Activated B cell treated with CpG ODN at 0.5 μM for 24 hours (primary cell): Measurements from ENCODE around the gene MYH13. TPM values are rescaled to one million over a fixed set of nuclear protein-coding genes. Genes with fewer than 3 reads are reported as not detected.

Experiments used
- ATAC-seq: fragments of 200-7000 bp; cut with Tn5 transposase; one replicate; pipeline ENCODE4 v1.10.0; 2021; ENCODE audit warnings: low read depth, mild to moderate bottlenecking, moderate library complexity
- CTCF ChIA-PET: fragments of 350-600 bp; sonication (Branson Sonifier 250); formaldehyde crosslinking; loops from one replicate; lab custom pipeline; 2021; ENCODE audit warnings: antibody characterized with exemption; lab: Charles Lee
- POLR2A ChIA-PET: fragments of 350-600 bp; sonication (Branson Sonifier 250); formaldehyde crosslinking; loops from one replicate; lab custom pipeline; 2021; ENCODE audit warnings: antibody characterized with exemption; lab: Charles Lee
- DNase-seq: peaks from one replicate; pipeline ENCODE4 v3.0.0; 2022
- H3K27ac Mint-ChIP-seq: one replicate; pipeline ENCODE4 v1.8.0; 2020; ENCODE audit warnings: mixed read lengths
- H3K27me3 Mint-ChIP-seq: one replicate; pipeline ENCODE4 v1.8.0; 2021; ENCODE audit warnings: mixed read lengths
- H3K36me3 Mint-ChIP-seq: one replicate; pipeline ENCODE4 v1.8.0; 2021; ENCODE audit warnings: low read depth, mixed read lengths
- H3K4me1 Mint-ChIP-seq: one replicate; pipeline ENCODE4 v1.8.0; 2021; ENCODE audit warnings: mixed read lengths
- H3K4me3 Mint-ChIP-seq: one replicate; pipeline ENCODE4 v1.8.0; 2020; ENCODE audit warnings: mild to moderate bottlenecking, mixed read lengths
- H3K9me3 Mint-ChIP-seq: one replicate; pipeline ENCODE4 v1.8.0; 2020; ENCODE audit warnings: mixed read lengths
- intact Hi-C: fragments of 100-400 bp; cut with micrococcal nuclease; formaldehyde crosslinking; loops from one replicate; pipeline ENCODE4 v1.15.1; 2024
- total RNA-seq: library from RNA; stranded (reverse); gene quantifications from 2 replicates; pipeline ENCODE4 v1.2.3, GENCODE V29; 2022
- TF ChIP-seq, protein P1 (sequence below): fragments of 200-600 bp; IDR thresholded peaks from one replicate; pipeline ENCODE4 v1.8.0; 2022; ENCODE audit warnings: antibody characterized with exemption, mild to moderate bottlenecking

Gene MYH13
- total RNA-seq, 1 donor from 2014 or later = not detected

DNA sequence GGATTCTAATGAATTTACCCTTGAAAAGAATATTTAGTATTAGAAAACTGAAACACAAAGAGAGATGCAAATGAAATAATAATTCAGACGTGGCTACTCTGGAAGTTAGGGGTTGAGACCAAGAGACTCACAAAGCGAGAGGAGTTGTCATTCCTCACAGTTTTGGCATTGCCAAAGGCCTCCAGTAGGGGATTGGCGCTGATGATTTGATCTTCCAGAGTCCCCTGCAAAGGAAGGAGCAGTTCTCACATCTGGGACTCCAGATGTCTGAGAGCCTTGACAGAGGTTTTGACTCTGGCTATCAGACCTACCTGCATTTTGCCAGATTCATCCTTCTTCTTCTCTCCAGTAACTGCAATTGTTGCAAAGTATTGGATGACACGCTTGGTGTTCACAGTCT lies 42.4 kb upstream of the MYH13 start:
- Mint-ChIP-seq H3K36me3 (no peaks in the 10 kb centered on the region), H3K4me3 (no peak overlapping the region), H3K27me3 (peaks cover 11% of the 10 kb centered on the region), H3K9me3 (no peaks in the 10 kb centered on the region), H3K27ac (no peak overlapping the region), H3K4me1 (no peaks in the 10 kb centered on the region)
- ChIA-PET CTCF (no interaction called here), POLR2A (no interaction called here)
- ATAC-seq (no peak), DNase-seq (no peak)
- TF ChIP-seq, protein P1, sequence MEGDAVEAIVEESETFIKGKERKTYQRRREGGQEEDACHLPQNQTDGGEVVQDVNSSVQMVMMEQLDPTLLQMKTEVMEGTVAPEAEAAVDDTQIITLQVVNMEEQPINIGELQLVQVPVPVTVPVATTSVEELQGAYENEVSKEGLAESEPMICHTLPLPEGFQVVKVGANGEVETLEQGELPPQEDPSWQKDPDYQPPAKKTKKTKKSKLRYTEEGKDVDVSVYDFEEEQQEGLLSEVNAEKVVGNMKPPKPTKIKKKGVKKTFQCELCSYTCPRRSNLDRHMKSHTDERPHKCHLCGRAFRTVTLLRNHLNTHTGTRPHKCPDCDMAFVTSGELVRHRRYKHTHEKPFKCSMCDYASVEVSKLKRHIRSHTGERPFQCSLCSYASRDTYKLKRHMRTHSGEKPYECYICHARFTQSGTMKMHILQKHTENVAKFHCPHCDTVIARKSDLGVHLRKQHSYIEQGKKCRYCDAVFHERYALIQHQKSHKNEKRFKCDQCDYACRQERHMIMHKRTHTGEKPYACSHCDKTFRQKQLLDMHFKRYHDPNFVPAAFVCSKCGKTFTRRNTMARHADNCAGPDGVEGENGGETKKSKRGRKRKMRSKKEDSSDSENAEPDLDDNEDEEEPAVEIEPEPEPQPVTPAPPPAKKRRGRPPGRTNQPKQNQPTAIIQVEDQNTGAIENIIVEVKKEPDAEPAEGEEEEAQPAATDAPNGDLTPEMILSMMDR = no peak
- intact Hi-C loops = no loop called here

DNA sequence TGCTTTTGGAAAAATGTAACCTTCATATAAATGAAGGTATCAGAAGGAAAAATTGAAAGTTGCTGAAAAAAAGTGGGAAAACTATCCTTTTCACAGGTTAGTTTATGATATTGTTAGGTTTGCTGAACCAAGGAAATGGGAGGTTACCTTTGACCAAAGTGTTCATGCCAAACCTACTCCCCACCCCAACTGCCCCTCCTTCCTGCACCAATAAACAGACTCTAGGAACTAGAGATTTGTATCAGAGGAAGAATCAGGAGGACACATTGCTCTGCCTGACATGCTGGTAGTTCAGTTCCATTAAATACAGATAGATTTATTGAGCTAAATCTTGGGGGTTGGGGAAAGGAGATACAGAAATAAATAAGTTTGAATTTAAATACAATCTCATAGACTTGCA lies 30.8 kb upstream of the MYH13 start:
- Mint-ChIP-seq H3K4me3 (no peak overlapping the region), H3K27ac (no peak overlapping the region), H3K36me3 (no peaks in the 10 kb centered on the region), H3K27me3 (peaks cover 15% of the 10 kb centered on the region), H3K9me3 (no peaks in the 10 kb centered on the region), H3K4me1 (no peaks in the 10 kb centered on the region)
- TF ChIP-seq, protein P1 = no peak
- CTCF ChIA-PET = no interaction called here
- POLR2A ChIA-PET = no interaction called here
- intact Hi-C loops = no loop called here
- no peak for ATAC-seq
- DNase-seq = no peak

DNA sequence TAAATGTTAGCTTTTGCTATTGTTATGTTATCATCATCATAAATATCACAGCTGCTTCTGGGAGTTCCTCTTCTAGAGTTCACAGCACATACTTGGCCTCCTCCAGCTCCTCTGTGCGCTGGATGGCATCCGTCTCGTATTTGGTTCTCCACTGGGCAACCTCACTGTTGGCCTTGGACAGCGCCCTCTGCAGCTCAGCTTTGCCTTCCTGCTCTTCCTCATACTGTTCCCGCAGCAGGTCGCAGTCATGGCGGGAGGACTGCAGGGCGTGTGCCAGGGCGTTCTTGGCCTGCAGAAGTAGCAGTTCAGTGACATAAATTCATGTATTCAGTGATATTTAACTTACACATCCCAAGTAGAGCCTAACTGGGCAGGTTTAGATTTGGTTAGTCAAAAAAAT lies 25.5 kb upstream of the MYH13 start:
- intact Hi-C loops = no loop called here
- no peaks in the 10 kb centered on the region for H3K36me3 Mint-ChIP-seq
- CTCF ChIA-PET = no interaction called here
- POLR2A ChIA-PET = no interaction called here
- H3K27ac Mint-ChIP-seq = no peak overlapping the region
- no peaks in the 10 kb centered on the region for H3K9me3 Mint-ChIP-seq
- DNase-seq (no peak), ATAC-seq (no peak)
- H3K4me1 Mint-ChIP-seq = no peaks in the 10 kb centered on the region
- TF ChIP-seq, protein P1 = no peak
- H3K27me3 Mint-ChIP-seq = peaks cover 11% of the 10 kb centered on the region
- H3K4me3 Mint-ChIP-seq = no peak overlapping the region

DNA sequence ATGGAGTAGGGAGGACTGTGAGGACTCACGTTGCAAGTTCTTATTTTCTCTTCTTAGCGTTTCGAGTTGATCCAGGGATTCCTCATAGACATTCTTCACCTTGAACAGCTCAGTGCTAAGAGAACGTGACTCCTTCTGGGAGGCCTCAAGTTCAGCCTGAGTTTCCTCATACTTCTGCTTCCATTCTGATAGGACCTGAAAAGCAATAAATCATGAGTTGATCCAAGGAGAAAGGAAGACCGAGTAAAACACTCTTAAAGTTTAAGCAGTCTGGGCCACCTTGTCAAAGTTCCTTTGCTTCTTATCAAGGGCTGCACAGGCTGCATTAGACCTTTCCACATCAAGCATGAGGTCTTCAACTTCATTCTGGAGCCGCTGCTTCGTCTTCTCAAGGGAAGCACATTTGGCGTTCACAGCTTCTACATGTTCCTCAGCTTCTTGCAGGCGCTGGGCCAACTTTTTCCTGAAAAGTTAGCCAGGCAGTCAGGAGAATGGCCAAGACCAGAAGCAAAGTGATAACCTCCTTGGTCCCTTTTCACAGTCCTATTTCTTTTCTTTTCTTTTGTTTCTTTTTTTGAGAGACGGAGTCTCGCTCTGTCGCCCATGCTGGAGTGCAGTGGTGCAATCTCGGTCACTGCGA lies 23.8 kb upstream of the MYH13 start:
- Mint-ChIP-seq H3K9me3 (no peaks in the 10 kb centered on the region), H3K4me1 (no peaks in the 10 kb centered on the region), H3K27ac (no peak overlapping the region), H3K27me3 (peaks cover 20% of the 10 kb centered on the region), H3K36me3 (no peaks in the 10 kb centered on the region), H3K4me3 (no peak overlapping the region)
- no peak for ATAC-seq
- no peak for DNase-seq
- ChIA-PET POLR2A (no interaction called here), CTCF (no interaction called here)
- TF ChIP-seq, protein P1 = no peak
- intact Hi-C loops = no loop called here

DNA sequence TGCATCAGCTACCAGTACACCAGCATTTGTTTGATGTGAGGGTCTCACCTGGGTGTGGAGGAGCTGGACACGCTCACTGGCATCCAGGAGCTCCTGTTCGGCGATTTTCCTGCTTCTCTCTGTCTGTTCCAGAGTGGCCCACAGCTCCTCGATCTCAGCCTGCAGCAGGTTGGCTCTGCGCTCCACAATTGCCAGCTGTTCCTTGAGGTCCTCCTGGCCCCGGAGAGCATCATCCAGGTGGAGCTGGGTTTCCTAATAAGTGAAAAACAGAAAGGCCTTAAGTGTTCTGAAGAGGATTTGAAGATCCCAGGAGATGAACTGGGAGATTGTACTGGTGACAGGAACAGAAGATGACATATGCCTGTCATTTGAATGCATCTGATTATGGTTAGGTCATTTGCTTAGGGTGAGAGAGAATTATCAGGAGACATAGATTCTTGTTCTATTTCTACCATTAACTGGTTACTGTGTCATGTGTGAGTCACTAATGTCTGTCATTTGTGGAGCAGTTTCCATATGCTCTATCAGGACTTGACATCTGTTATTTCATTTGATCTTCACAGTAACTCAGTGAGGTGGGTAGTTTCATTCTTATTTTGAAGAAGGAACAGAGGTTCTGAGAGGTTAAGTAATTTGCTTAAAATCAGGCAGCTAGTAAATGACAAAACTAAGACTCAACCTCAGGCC lies 21.5 kb upstream of the MYH13 start:
- H3K27ac Mint-ChIP-seq = no peak overlapping the region
- no peak overlapping the region for H3K4me3 Mint-ChIP-seq
- H3K9me3 Mint-ChIP-seq = no peaks in the 10 kb centered on the region
- ChIA-PET CTCF (no interaction called here), POLR2A (no interaction called here)
- H3K36me3 Mint-ChIP-seq = no peaks in the 10 kb centered on the region
- intact Hi-C loops = no loop called here
- H3K27me3 Mint-ChIP-seq = peaks cover 19% of the 10 kb centered on the region
- ATAC-seq (no peak), DNase-seq (no peak)
- H3K4me1 Mint-ChIP-seq = no peaks in the 10 kb centered on the region
- TF ChIP-seq, protein P1 = no peak
